OCI-LY1 (cell line): Measurements from ENCODE around the gene CPAMD8.
"Not testable (repeated sequence)": the region's sequence is repeated elsewhere in the genome, so short reads cannot be mapped to it uniquely, and the experiment has no call there.

ENCODE experiments used
- H2AFZ ChIP-seq: fragments of 200-600 bp; sonication (generic), shearing (Covaris generic); 2 replicates; pipeline ENCODE4 v1.6.0; 2014; ENCODE audit warnings: antibody characterized with exemption, mild to moderate bottlenecking, low read length
- H3F3A ChIP-seq: fragments of 200-600 bp; sonication (generic), shearing (Covaris generic); 2 replicates; pipeline ENCODE4 v1.6.0; 2014; ENCODE audit warnings: mild to moderate bottlenecking, antibody characterized with exemption, low read length, moderate library complexity; ENCODE audit not compliant: insufficient read depth
- H3K27ac ChIP-seq: fragments of 200-600 bp; sonication (generic); 2 replicates; pipeline ENCODE4 v1.5.1; 2014; ENCODE audit warnings: low read length, mixed run types, mild to moderate bottlenecking, low read depth; ENCODE audit not compliant: poor library complexity, severe bottlenecking
- H3K27me3 ChIP-seq: fragments of 200-600 bp; sonication (generic); 2 replicates; pipeline ENCODE4 v1.6.0; 2014; ENCODE audit warnings: antibody characterized with exemption, mild to moderate bottlenecking, low read length, moderate library complexity; ENCODE audit not compliant: insufficient read depth
- H3K36me3 ChIP-seq: fragments of 200-600 bp; sonication (generic); 2 replicates; pipeline ENCODE4 v1.6.1; 2014; ENCODE audit warnings: mild to moderate bottlenecking, antibody characterized with exemption, low read length, moderate library complexity, mixed read lengths; ENCODE audit not compliant: insufficient read depth
- H3K4me1 ChIP-seq: fragments of 200-600 bp; sonication (generic); 2 replicates; pipeline ENCODE4 v1.5.1; 2014; ENCODE audit warnings: mild to moderate bottlenecking, low read length, moderate library complexity; ENCODE audit not compliant: insufficient read depth, severe bottlenecking
- H3K4me2 ChIP-seq: fragments of 200-600 bp; sonication (generic), shearing (Covaris generic); 2 replicates; pipeline ENCODE4 v1.6.1; 2014; ENCODE audit warnings: low read length
- H3K4me3 ChIP-seq: fragments of 200-600 bp; sonication (generic); 2 replicates; pipeline ENCODE4 v1.5.1; 2014; ENCODE audit warnings: low read length, low read depth, mild to moderate bottlenecking, mixed read lengths; ENCODE audit not compliant: poor library complexity, severe bottlenecking
- H3K79me2 ChIP-seq: fragments of 200-600 bp; shearing (Covaris generic); 2 replicates; pipeline ENCODE4 v1.6.1; 2016; ENCODE audit warnings: mixed run types, low read length, mixed read lengths; ENCODE audit not compliant: insufficient read depth
- H3K9ac ChIP-seq: fragments of 200-600 bp; sonication (generic), shearing (Covaris generic); 2 replicates; pipeline ENCODE4 v1.6.1; 2014; ENCODE audit warnings: mild to moderate bottlenecking, low read length, mixed read lengths
- H3K9me2 ChIP-seq: fragments of 200-600 bp; sonication (generic), shearing (Covaris generic); 2 replicates; pipeline ENCODE4 v1.6.1; 2014; ENCODE audit warnings: low read depth, mild to moderate bottlenecking, low read length, mixed read lengths
- H3K9me3 ChIP-seq: fragments of 200-600 bp; shearing (Covaris generic); 2 replicates; pipeline ENCODE4 v1.6.1; 2014; ENCODE audit warnings: low read length, mixed read lengths
- H4K20me1 ChIP-seq: fragments of 200-600 bp; sonication (generic), shearing (Covaris generic); 2 replicates; pipeline ENCODE4 v1.6.0; 2016; ENCODE audit warnings: mild to moderate bottlenecking, low read length; ENCODE audit not compliant: insufficient read depth
- EZH2 ChIP-seq: fragments of 200-600 bp; sonication (generic), shearing (Covaris generic); IDR thresholded peaks from 2 replicates; pipeline ENCODE4 v1.8.0; 2017; ENCODE audit warnings: borderline replicate concordance, mixed run types, mild to moderate bottlenecking, antibody characterized with exemption, low read length, moderate library complexity, mixed read lengths
- TF ChIP-seq, protein P1 (sequence below): fragments of 200-600 bp; sonication (generic), shearing (Covaris generic); IDR thresholded peaks from 2 replicates; pipeline ENCODE4 v1.5.1; 2017; ENCODE audit warnings: mild to moderate bottlenecking, antibody characterized with exemption, low read length, moderate library complexity, mixed read lengths

Gene CPAMD8

DNA sequence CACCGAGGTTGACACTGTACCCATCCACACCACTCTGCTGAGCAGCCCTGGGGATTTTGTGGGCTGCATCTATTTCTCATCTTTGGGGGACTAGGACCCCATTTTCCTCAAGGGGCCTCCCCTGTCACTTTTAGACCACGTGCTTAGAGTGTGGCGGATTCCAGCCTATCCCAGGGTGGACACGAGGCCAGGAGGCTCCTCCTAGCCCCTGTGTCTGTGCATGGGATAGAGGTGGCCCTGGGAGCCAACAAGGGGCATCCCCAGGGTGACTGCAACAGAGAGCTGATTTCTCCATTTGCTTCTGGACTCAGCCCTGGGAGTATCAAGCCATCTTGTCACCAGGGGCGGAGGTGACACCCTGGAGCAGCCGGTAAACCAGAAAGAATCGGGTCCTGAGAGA lies 24.2 kb downstream of the CPAMD8 start:
- no peaks in the 10 kb centered on the region for H3K27me3 ChIP-seq
- H3K4me3 ChIP-seq, result no peak overlapping the region
- no peak overlapping the region for H3K4me2 ChIP-seq
- TF ChIP-seq, protein P1, sequence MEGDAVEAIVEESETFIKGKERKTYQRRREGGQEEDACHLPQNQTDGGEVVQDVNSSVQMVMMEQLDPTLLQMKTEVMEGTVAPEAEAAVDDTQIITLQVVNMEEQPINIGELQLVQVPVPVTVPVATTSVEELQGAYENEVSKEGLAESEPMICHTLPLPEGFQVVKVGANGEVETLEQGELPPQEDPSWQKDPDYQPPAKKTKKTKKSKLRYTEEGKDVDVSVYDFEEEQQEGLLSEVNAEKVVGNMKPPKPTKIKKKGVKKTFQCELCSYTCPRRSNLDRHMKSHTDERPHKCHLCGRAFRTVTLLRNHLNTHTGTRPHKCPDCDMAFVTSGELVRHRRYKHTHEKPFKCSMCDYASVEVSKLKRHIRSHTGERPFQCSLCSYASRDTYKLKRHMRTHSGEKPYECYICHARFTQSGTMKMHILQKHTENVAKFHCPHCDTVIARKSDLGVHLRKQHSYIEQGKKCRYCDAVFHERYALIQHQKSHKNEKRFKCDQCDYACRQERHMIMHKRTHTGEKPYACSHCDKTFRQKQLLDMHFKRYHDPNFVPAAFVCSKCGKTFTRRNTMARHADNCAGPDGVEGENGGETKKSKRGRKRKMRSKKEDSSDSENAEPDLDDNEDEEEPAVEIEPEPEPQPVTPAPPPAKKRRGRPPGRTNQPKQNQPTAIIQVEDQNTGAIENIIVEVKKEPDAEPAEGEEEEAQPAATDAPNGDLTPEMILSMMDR, result no peak
- no peak for TF ChIP-seq EZH2
- no peak overlapping the region for H3K27ac ChIP-seq
- H3K79me2 ChIP-seq, result no peaks in the 10 kb centered on the region
- H3F3A ChIP-seq, result no peaks in the 10 kb centered on the region
- no peaks in the 10 kb centered on the region for H3K9me2 ChIP-seq
- H3K4me1 ChIP-seq, result no peaks in the 10 kb centered on the region
- H2AFZ ChIP-seq, result no peak overlapping the region
- no peak overlapping the region for H3K9ac ChIP-seq
- no peaks in the 10 kb centered on the region for H4K20me1 ChIP-seq
- peaks cover 3% of the 10 kb centered on the region; the same call in 1 of the 2 replicates for H3K9me3 ChIP-seq
- no peaks in the 10 kb centered on the region for H3K36me3 ChIP-seq

DNA sequence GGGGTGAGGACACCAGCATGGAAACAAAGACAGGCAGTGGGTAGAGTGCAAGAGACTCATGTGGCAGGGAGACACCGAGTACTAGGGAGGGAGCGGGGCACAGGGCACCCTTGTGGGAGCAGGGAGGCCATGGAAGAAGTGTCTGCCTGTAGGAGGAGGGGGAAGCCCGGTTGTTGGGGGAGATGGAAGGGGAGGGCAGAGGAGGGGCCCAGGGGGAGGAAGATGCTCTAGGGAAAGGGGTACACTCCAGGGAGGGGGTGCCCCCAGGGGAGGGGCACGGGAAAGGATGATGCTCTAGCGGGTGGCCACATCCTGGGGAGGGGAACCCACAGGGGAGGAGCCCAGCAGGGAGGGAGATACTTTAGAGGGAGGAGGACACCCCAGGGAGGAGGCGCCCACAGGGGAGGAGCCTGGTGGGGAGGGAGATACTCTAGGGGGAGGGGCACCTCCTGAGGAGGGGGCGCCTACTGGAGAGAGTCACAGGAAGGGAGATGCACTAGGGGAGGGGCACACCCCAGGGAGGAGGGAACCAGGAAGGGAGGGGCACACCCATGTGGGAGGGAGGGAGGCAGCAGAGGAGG lies 24.9 kb downstream of the CPAMD8 start:
- Histone ChIP-seq H3K4me3 (no peak overlapping the region), H2AFZ (no peak overlapping the region), H3K9me2 (no peaks in the 10 kb centered on the region), H3K4me1 (no peaks in the 10 kb centered on the region), H3F3A (no peaks in the 10 kb centered on the region), H3K27me3 (no peaks in the 10 kb centered on the region), H3K36me3 (no peaks in the 10 kb centered on the region), H3K9ac (no peak overlapping the region), H3K79me2 (no peaks in the 10 kb centered on the region), H3K9me3 (peaks cover 3% of the 10 kb centered on the region; the same call in 1 of the 2 replicates), H3K27ac (no peak overlapping the region), H3K4me2 (no peak overlapping the region), H4K20me1 (no peaks in the 10 kb centered on the region)
- no peak for TF ChIP-seq EZH2
- TF ChIP-seq, protein P1, result no peak

DNA sequence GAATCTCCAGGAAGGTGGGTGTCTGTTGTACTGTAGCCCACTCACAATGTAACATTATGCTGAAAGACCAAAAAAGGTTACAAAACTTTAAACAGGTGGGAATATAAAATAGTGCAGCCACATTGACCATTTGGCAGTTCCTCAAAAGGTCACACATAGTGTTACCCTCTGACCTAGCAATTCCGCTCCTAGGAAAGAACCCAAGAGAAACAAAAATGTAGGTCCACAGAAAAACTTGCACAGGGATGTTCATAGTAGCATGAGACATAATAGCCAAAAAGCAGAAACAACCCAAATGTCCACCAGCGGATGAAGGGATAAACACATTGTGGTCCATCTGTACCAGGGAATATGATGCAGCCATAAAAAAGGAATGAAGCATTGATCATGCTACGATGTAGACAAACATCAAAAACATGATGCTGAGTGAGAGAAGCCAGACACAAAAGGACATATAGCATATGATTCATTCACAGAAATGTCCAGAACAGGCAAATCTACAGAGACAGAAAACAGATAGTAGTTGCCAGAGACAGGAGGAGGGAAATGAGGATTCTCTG lies 27.9 kb downstream of the CPAMD8 start:
- no peak for TF ChIP-seq EZH2
- TF ChIP-seq, protein P1, result no peak
- Histone ChIP-seq H3K9me2 (no peaks in the 10 kb centered on the region), H3K27me3 (no peaks in the 10 kb centered on the region; the same call in 1 of the 2 replicates), H3K4me2 (no peak overlapping the region), H2AFZ (no peak overlapping the region), H3K9me3 (peaks cover 3% of the 10 kb centered on the region; the same call in 1 of the 2 replicates), H3K4me1 (no peaks in the 10 kb centered on the region), H4K20me1 (no peaks in the 10 kb centered on the region), H3K27ac (no peak overlapping the region), H3K4me3 (no peak overlapping the region), H3K79me2 (no peaks in the 10 kb centered on the region), H3K9ac (no peak overlapping the region), H3K36me3 (no peaks in the 10 kb centered on the region), H3F3A (no peaks in the 10 kb centered on the region)

DNA sequence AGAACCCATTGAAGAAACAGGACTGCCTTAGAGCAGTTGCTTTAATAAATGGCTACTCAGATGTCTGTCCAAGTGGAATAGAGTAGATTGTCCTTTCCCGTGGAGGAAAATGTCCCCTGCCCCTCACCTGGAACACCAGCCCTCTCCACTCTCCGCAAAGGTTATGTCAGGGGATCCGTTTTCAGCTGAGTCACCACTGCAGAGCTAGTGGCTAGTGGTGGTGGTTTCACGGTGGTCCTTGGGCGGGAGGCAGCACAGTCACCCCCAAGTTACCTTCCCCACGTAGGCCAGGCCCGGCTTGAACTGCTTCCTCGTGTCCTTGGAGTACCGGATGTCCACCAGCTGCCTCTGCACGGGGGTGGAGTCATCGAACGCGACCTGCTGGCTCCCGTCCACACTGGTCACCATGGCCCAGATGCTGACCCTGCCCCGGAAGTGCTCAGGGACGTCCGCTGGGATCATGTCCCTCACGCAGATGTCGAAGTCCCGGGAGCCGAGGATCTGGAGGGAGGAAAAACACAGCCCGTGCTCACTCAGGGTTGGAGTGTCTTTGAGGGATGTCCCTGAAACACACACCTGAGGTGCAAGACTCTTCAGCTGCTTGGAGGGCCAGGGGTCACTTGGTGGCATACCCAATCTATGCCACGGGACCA lies 29.6 kb downstream of the CPAMD8 start:
- not testable (repeated sequence) for H2AFZ ChIP-seq, H3K27ac ChIP-seq, H3F3A ChIP-seq, H3K4me2 ChIP-seq, H4K20me1 ChIP-seq, H3K4me1 ChIP-seq, H3K27me3 ChIP-seq, H3K9me3 ChIP-seq, H3K79me2 ChIP-seq, H3K9ac ChIP-seq, H3K9me2 ChIP-seq, H3K36me3 ChIP-seq, H3K4me3 ChIP-seq
